Lower lobe of right lung (tissue), 2 donors: ENCODE data around the gene SLC10A3. TPM values are rescaled to one million over a fixed set of nuclear protein-coding genes. Genes with fewer than 3 reads are reported as not detected.

Experiments
- ATAC-seq, 2 donors: fragments of 200-7000 bp; cut with Tn5 transposase; one replicate each; pipeline ENCODE4 v1.9.1; 2020 to 2022; ENCODE audit warnings: mild to moderate bottlenecking in 2 of 2, moderate library complexity in 2 of 2
- DNase-seq: peaks from one replicate; pipeline ENCODE4 v3.0.0-alpha.2; 2020
- H3K27ac ChIP-seq: fragments of 200-600 bp; one replicate; pipeline ENCODE4 v1.8.0; 2022
- H3K27me3 ChIP-seq: fragments of 200-600 bp; one replicate; pipeline ENCODE4 v1.8.0; 2022; ENCODE audit warnings: low read depth
- H3K36me3 ChIP-seq: fragments of 200-600 bp; one replicate; pipeline ENCODE4 v1.8.0; 2022; ENCODE audit warnings: mild to moderate bottlenecking
- H3K4me1 ChIP-seq: fragments of 200-600 bp; one replicate; pipeline ENCODE4 v1.8.0; 2022
- H3K4me3 ChIP-seq: fragments of 200-600 bp; one replicate; pipeline ENCODE4 v1.8.0; 2022; ENCODE audit warnings: mild to moderate bottlenecking
- H3K9me3 ChIP-seq: fragments of 200-600 bp; one replicate; pipeline ENCODE4 v1.8.0; 2022
- intact Hi-C: fragments of 100-400 bp; cut with DNase I; formaldehyde crosslinking; loops from one replicate; pipeline ENCODE4 v1.11.0; 2022
- total RNA-seq: library from RNA; stranded (reverse); fragmentation: NEBNext Ultra II Directional; extraction: Animal tissue kit (Norgen Biotek cat#: 25700); gene quantifications from one replicate; pipeline ENCODE4 v1.2.1, GENCODE V29; 2021
- TF ChIP-seq, protein P1 (sequence below): fragments of 200-600 bp; IDR thresholded peaks from one replicate; pipeline ENCODE4 v1.8.0; 2022; ENCODE audit warnings: antibody characterized with exemption, mild to moderate bottlenecking
- donor health status: DM: no; HTN: yes; CAD: no; lungs with severe emphysema.

Gene SLC10A3
- total RNA-seq, 1 donor from 2014 or later = 20.2 TPM

- Histone ChIP-seq H3K27me3 (no peaks in the 10 kb centered on the region), H3K4me3 (no peak overlapping the region), H3K27ac (no peak overlapping the region), H3K36me3 (peaks cover 29% of the 10 kb centered on the region), H3K4me1 (peaks cover 9% of the 10 kb centered on the region), H3K9me3 (no peaks in the 10 kb centered on the region)
- DNase-seq = peak; percentile 58
- TF ChIP-seq, protein P1, sequence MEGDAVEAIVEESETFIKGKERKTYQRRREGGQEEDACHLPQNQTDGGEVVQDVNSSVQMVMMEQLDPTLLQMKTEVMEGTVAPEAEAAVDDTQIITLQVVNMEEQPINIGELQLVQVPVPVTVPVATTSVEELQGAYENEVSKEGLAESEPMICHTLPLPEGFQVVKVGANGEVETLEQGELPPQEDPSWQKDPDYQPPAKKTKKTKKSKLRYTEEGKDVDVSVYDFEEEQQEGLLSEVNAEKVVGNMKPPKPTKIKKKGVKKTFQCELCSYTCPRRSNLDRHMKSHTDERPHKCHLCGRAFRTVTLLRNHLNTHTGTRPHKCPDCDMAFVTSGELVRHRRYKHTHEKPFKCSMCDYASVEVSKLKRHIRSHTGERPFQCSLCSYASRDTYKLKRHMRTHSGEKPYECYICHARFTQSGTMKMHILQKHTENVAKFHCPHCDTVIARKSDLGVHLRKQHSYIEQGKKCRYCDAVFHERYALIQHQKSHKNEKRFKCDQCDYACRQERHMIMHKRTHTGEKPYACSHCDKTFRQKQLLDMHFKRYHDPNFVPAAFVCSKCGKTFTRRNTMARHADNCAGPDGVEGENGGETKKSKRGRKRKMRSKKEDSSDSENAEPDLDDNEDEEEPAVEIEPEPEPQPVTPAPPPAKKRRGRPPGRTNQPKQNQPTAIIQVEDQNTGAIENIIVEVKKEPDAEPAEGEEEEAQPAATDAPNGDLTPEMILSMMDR = no peak
- intact Hi-C loops = no loop called here
- ATAC-seq = peak; percentile 59 to 60
Measured at GRCh38 chrX:154531626-154532025, 41.2 kb upstream of the SLC10A3 start.

DNA sequence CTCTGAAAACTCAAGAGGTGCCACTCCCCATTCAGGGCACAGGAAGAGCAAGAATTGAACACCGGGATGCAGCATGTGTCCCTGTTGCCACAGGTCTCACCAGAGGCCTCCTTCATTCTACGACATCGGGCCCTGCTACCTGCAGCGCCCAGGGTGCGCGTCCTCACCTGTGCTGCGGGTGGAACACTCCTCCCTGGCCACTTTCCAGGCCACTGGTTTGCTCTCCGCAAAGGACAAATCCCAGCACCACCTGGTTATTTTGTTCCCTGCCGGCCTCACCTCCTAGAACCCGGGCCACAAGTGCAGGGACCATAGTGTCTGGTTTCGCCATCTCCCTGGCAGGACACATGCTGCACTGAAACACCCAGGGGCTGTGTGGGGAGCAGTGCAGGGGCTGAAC lies 39.9 kb upstream of the SLC10A3 start:
- Histone ChIP-seq H3K4me3 (no peak overlapping the region), H3K27me3 (no peaks in the 10 kb centered on the region), H3K4me1 (peaks cover 9% of the 10 kb centered on the region), H3K9me3 (no peaks in the 10 kb centered on the region), H3K36me3 (peaks cover 26% of the 10 kb centered on the region), H3K27ac (no peak overlapping the region)
- intact Hi-C loops = no loop called here
- ATAC-seq (no peak), DNase-seq (no peak)
- TF ChIP-seq, protein P1 = no peak

DNA sequence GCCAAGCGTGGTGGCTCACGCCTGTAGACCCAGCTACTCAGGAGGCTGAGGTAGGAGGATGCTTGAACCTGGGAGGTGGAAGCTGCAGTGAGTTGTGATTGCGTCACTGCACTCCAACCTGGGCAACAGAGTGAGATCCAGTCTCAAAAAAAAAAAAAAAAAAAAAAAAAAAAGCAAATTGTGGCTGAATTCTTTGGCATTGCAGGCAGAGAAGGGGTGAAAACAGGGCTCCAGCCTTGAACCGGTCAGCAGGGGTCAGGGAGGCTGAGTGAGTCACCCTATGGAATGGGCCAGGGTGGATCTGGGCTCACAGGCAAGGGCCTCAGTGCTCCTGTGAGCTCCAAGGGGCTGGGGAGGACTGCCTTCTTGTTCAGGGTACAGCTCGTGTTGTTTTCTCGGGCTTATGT lies 38.8 kb upstream of the SLC10A3 start:
- H3K27me3 ChIP-seq = no peaks in the 10 kb centered on the region
- peaks cover 9% of the 10 kb centered on the region for H3K4me1 ChIP-seq
- no peaks in the 10 kb centered on the region for H3K9me3 ChIP-seq
- DNase-seq = no peak
- no peak overlapping the region for H3K27ac ChIP-seq
- no peak overlapping the region for H3K4me3 ChIP-seq
- TF ChIP-seq, protein P1 = no peak
- peaks cover 19% of the 10 kb centered on the region for H3K36me3 ChIP-seq
- intact Hi-C loops = no loop called here
- ATAC-seq = no peak

GRCh38 chrX:154526901-154527675 lies 36.7 kb upstream of the SLC10A3 start:
- ATAC-seq = peak; percentile 86 to 89
- TF ChIP-seq, protein P1 = peak; percentile 54
- Histone ChIP-seq H3K4me3 (peak overlapping the region; percentile 41), H3K27me3 (no peaks in the 10 kb centered on the region), H3K4me1 (peaks cover 9% of the 10 kb centered on the region), H3K36me3 (no peaks in the 10 kb centered on the region), H3K9me3 (no peaks in the 10 kb centered on the region), H3K27ac (peak overlapping the region; percentile 60)
- intact Hi-C loops = no loop called here
- DNase-seq = peak; percentile 82

GRCh38 chrX:154525606-154526490 lies 35.4 kb upstream of the SLC10A3 start:
- TF ChIP-seq, protein P1 = no peak
- Histone ChIP-seq H3K27me3 (no peaks in the 10 kb centered on the region), H3K9me3 (no peaks in the 10 kb centered on the region), H3K27ac (no peak overlapping the region), H3K4me1 (peaks cover 9% of the 10 kb centered on the region), H3K36me3 (no peaks in the 10 kb centered on the region), H3K4me3 (no peak overlapping the region)
- intact Hi-C loops = no loop called here
- ATAC-seq = no peak
- no peak for DNase-seq
